Osteoblast (primary cell): ENCODE data around the gene NHSL2. TPM values are rescaled to one million over a fixed set of nuclear protein-coding genes. Genes with fewer than 3 reads are reported as not detected.

Source experiments
- DNase-seq: peaks from one replicate; pipeline ENCODE4 v3.0.0; 2011; ENCODE audit warnings: low spot score, mixed read lengths; ENCODE audit not compliant: insufficient read length; ENCODE audit errors: missing footprints
- H2AFZ ChIP-seq: 2 replicates; pipeline ENCODE4 v1.6.0; 2011; ENCODE audit warnings: mild to moderate bottlenecking, low read length
- H3K27ac ChIP-seq: 2 replicates; pipeline ENCODE4 v1.5.1; 2011; ENCODE audit warnings: mild to moderate bottlenecking, low read depth, low read length, moderate library complexity
- H3K27me3 ChIP-seq: 2 replicates; pipeline ENCODE4 v1.6.0; 2012; ENCODE audit warnings: mild to moderate bottlenecking, control low read depth, inconsistent platforms, low read length, moderate library complexity; ENCODE audit not compliant: insufficient read depth
- H3K36me3 ChIP-seq: 2 replicates; pipeline ENCODE4 v1.5.1; 2011; ENCODE audit warnings: mild to moderate bottlenecking, low read length, control low read depth, moderate library complexity; ENCODE audit not compliant: insufficient read depth
- H3K4me1 ChIP-seq: 2 replicates; pipeline ENCODE4 v1.5.1; 2011; ENCODE audit warnings: mild to moderate bottlenecking, low read length, control low read depth, moderate library complexity; ENCODE audit not compliant: insufficient read depth
- H3K4me2 ChIP-seq: 2 replicates; pipeline ENCODE4 v1.6.0; 2011; ENCODE audit warnings: mild to moderate bottlenecking, low read length; ENCODE audit not compliant: insufficient read depth
- H3K4me3 ChIP-seq: fragments of 200-600 bp; sonication (generic); 3 replicates; pipeline ENCODE4 v1.5.1; 2012; ENCODE audit warnings: mild to moderate bottlenecking, low read length, inconsistent platforms; ENCODE audit not compliant: insufficient read depth
- H3K79me2 ChIP-seq: 2 replicates; pipeline ENCODE4 v1.6.0; 2012; ENCODE audit warnings: mild to moderate bottlenecking, low read length, control low read depth, inconsistent platforms; ENCODE audit not compliant: insufficient read depth
- H3K9me3 ChIP-seq: 2 replicates; pipeline ENCODE4 v1.5.1; 2011; ENCODE audit warnings: low read depth, low read length, control low read depth
- H4K20me1 ChIP-seq: 2 replicates; pipeline ENCODE4 v1.6.0; 2012; ENCODE audit warnings: mild to moderate bottlenecking, low read length, control low read depth; ENCODE audit not compliant: insufficient read depth
- total RNA-seq: library from RNA; depleted of rRNA; stranded (reverse); fragments of >200 nt; gene quantifications from 2 replicates; pipeline ENCODE4 v1.2.3, GENCODE V29; 2012
- TF ChIP-seq, protein P1 (sequence below): IDR thresholded peaks from 2 replicates; pipeline ENCODE4 v1.5.1; 2011; ENCODE audit warnings: mild to moderate bottlenecking, low read depth, low read length, moderate library complexity; ENCODE audit errors: extremely low read depth

The NHSL2 gene
- total RNA-seq, 1 donor, result 1.1 TPM

DNA sequence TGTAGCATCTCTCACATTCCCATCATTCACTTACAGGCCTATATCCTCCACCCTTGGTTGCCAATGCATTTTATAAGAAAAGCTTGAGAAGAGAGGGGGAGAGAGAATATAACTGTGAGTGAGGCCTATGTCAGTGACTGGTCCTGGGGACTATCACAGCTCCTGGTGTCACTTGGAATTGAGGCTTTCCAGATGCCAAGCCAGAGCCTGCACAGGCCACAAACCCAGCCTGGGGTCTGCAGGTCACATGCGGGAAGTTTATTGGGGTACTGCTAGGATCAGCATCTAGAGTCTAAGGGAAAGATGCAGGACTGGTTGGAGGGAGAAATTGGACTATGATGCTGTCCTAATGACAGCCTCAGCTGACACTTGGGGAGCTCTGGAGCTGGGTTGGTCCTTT lies 173.5 kb downstream of the NHSL2 start:
- H3K4me3 ChIP-seq, result no peak overlapping the region
- H3K79me2 ChIP-seq, result no peaks in the 10 kb centered on the region
- peaks cover 34% of the 10 kb centered on the region for H3K27me3 ChIP-seq
- H4K20me1 ChIP-seq, result peaks cover under 1% of the 10 kb centered on the region
- no peaks in the 10 kb centered on the region for H3K9me3 ChIP-seq
- no peak for DNase-seq
- TF ChIP-seq, protein P1, sequence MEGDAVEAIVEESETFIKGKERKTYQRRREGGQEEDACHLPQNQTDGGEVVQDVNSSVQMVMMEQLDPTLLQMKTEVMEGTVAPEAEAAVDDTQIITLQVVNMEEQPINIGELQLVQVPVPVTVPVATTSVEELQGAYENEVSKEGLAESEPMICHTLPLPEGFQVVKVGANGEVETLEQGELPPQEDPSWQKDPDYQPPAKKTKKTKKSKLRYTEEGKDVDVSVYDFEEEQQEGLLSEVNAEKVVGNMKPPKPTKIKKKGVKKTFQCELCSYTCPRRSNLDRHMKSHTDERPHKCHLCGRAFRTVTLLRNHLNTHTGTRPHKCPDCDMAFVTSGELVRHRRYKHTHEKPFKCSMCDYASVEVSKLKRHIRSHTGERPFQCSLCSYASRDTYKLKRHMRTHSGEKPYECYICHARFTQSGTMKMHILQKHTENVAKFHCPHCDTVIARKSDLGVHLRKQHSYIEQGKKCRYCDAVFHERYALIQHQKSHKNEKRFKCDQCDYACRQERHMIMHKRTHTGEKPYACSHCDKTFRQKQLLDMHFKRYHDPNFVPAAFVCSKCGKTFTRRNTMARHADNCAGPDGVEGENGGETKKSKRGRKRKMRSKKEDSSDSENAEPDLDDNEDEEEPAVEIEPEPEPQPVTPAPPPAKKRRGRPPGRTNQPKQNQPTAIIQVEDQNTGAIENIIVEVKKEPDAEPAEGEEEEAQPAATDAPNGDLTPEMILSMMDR, result no peak
- H2AFZ ChIP-seq, result no peak overlapping the region
- H3K27ac ChIP-seq, result no peak overlapping the region
- no peaks in the 10 kb centered on the region for H3K4me1 ChIP-seq
- no peaks in the 10 kb centered on the region for H3K36me3 ChIP-seq
- H3K4me2 ChIP-seq, result no peak overlapping the region

DNA sequence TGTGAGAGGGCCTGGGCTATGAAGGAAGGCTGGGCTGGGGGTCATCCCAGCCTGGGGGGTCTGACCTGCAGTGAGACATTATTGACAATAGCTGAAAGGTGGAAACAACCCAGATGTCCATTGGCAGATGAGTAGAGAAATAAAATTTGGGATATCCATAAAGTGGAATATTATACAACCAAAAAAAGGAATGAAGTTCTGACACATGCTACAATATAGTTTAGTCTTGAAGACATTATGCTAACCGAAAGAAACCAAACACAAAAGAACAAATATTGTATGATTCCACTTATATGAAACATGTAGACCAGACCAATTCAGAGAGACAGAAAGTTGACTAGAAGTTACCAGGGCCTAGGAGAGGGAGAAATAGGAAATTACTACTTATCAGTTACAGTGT lies 176.3 kb downstream of the NHSL2 start:
- no peak overlapping the region for H3K4me3 ChIP-seq
- H4K20me1 ChIP-seq, result no peaks in the 10 kb centered on the region
- H3K4me2 ChIP-seq, result no peak overlapping the region
- no peak overlapping the region for H2AFZ ChIP-seq
- H3K27me3 ChIP-seq, result peaks cover 36% of the 10 kb centered on the region
- TF ChIP-seq, protein P1, result no peak
- no peaks in the 10 kb centered on the region for H3K4me1 ChIP-seq
- H3K79me2 ChIP-seq, result no peaks in the 10 kb centered on the region
- no peak for DNase-seq
- no peak overlapping the region for H3K27ac ChIP-seq
- H3K36me3 ChIP-seq, result no peaks in the 10 kb centered on the region
- no peaks in the 10 kb centered on the region for H3K9me3 ChIP-seq

DNA sequence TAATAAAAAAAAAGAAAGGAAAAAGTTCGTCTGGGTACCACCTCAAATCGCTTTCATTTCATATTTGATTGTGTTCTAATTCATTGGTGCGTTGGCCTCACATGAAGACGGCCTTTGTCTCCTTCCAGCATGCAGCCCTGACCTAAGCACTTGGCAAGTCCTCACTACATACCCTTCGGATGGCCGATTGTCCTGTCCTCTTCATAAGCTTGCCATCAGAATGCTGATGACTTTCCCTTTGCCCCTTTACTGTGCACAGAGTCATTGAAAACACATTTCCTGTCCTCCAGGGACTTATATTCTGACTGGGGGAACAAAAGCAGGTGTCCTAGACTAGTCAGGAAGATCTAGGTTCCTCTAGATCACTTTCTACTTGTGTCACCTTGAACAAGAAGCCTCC lies 178.1 kb downstream of the NHSL2 start:
- TF ChIP-seq, protein P1, result no peak
- no peaks in the 10 kb centered on the region for H3K9me3 ChIP-seq
- no peaks in the 10 kb centered on the region for H4K20me1 ChIP-seq
- H3K27me3 ChIP-seq, result peaks cover 34% of the 10 kb centered on the region
- H3K79me2 ChIP-seq, result no peaks in the 10 kb centered on the region
- H3K4me3 ChIP-seq, result no peak overlapping the region
- peak; percentile 76 for DNase-seq
- no peaks in the 10 kb centered on the region for H3K4me1 ChIP-seq
- H3K27ac ChIP-seq, result no peak overlapping the region
- no peak overlapping the region for H3K4me2 ChIP-seq
- H3K36me3 ChIP-seq, result no peaks in the 10 kb centered on the region
- H2AFZ ChIP-seq, result no peak overlapping the region

DNA sequence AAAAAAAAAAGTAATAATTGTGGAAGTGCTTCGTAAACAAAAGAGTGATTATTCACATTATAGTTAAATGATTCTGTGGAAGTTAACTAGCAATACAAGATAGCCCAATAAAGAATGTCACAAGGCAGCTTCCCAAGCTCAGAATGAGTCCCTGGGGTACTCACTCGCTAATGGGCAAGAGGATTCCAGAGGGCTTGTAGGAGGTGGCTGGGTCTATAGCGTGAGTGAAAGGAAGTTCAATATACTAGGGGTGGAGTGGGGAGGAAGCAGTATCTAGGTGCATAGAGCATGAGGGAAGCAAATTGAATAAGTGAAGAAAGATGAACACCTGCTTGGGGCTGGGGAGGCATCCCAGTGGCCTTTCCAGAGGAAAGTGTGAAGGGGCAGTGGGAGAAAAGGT lies 178.6 kb downstream of the NHSL2 start:
- Histone ChIP-seq H3K27ac (no peak overlapping the region), H3K9me3 (no peaks in the 10 kb centered on the region), H3K36me3 (no peaks in the 10 kb centered on the region), H3K79me2 (no peaks in the 10 kb centered on the region), H2AFZ (no peak overlapping the region), H3K4me3 (no peak overlapping the region), H3K4me2 (no peak overlapping the region), H3K27me3 (peaks cover 37% of the 10 kb centered on the region), H4K20me1 (no peaks in the 10 kb centered on the region), H3K4me1 (no peaks in the 10 kb centered on the region)
- TF ChIP-seq, protein P1, result no peak
- no peak for DNase-seq
